Left lung (tissue), 14 donors: Measurements from ENCODE around the gene DUX4. TPM values are rescaled to one million over a fixed set of nuclear protein-coding genes. Genes with fewer than 3 reads are reported as not detected.
"Not testable (repeated sequence)": the region's sequence is repeated elsewhere in the genome, so short reads cannot be mapped to it uniquely, and the experiment has no call there.

Experiments used
- ATAC-seq: fragments of 200-7000 bp; cut with Tn5 transposase; one replicate; pipeline ENCODE4 v1.9.1; 2020; ENCODE audit warnings: moderate library complexity
- DNase-seq, 4 donors: peaks; one replicate each; pipeline ENCODE4 v3.0.0-alpha.2; 2013 to 2020
- H3K27ac ChIP-seq, 2 donors: fragments of 200-600 bp; sonication (generic) in 1 of 2; one replicate each; pipeline versions ENCODE4 v1.5.0 to v1.8.0; 2020 to 2021
- H3K27me3 ChIP-seq, 2 donors: fragments of 200-600 bp; sonication (generic) in 1 of 2; one replicate each; pipeline versions ENCODE4 v1.5.0 to v1.8.0; 2020 to 2021
- H3K36me3 ChIP-seq, 2 donors: fragments of 200-600 bp; sonication (generic) in 1 of 2; one replicate each; pipeline versions ENCODE4 v1.5.0 to v1.8.0; 2020 to 2021
- H3K4me1 ChIP-seq, 2 donors: fragments of 200-600 bp; one replicate each; pipeline ENCODE4 v1.8.0; 2021
- H3K4me3 ChIP-seq, 2 donors: fragments of 200-600 bp; sonication (generic) in 1 of 2; one replicate each; pipeline versions ENCODE4 v1.5.0 to v1.8.0; 2020 to 2021; ENCODE audit warnings: mild to moderate bottlenecking in 1 of 2
- H3K9me3 ChIP-seq, 2 donors: fragments of 200-600 bp; sonication (generic) in 1 of 2; one replicate each; pipeline versions ENCODE4 v1.5.0 to v1.8.0; 2020 to 2021
- intact Hi-C, 2 donors: fragments of 100-400 bp; cut with DNase I; formaldehyde crosslinking; loops; one replicate each; pipeline versions ENCODE4 v1.11.2 to v1.14.2; 2022
- long read RNA-seq, 12 donors: library from polyadenylated mRNA in 2 of 12; unstranded in 2 of 12; transcript quantifications; one replicate each; pipeline ENCODE4 v2.0.0 and lab custom pipeline, GENCODE V29; 2019 to 2026
- polyA plus RNA-seq, 6 donors: library from polyadenylated mRNA; unstranded; fragments of 120-200 nt; gene quantifications; one replicate each; pipeline ENCODE4 v1.2.1, GENCODE V29; 2013; ENCODE audit not compliant: insufficient read length in 6 of 6
- total RNA-seq, 2 donors: library from RNA; stranded (reverse); fragmentation: NEBNext Ultra II Directional; extraction: Animal tissue kit (Norgen Biotek cat#: 25700); gene quantifications; one replicate each; pipeline ENCODE4 v1.2.1, GENCODE V29; 2021
- donor health status: DM: no; HTN: yes; CAD: no.
- donor health status: DM: no; HTN: no; CAD: no.

The DUX4 gene
- total RNA-seq (not detected), polyA plus RNA-seq (1 to 10 TPM in 3 of 6 donors, under 1 TPM in 1, not detected in 2; 0.43 to 1.7 (median 1.1) TPM)
- long read RNA-seq, donor 1: 0 reads
- long read RNA-seq, donor 2: 0 reads
- long read RNA-seq, donor 3: 0 reads
- long read RNA-seq, donor 4: 0 reads
- long read RNA-seq, donor 5: 0 reads
- long read RNA-seq, donor 6: 0 reads
- long read RNA-seq, donor 7: 0 reads
- long read RNA-seq, donor 8: 0 reads
- long read RNA-seq, donor 9: 0 reads
- long read RNA-seq, donor 10: 0 reads
- long read RNA-seq, donor 11: 0 reads
- long read RNA-seq, donor 12: 0 reads

DNA sequence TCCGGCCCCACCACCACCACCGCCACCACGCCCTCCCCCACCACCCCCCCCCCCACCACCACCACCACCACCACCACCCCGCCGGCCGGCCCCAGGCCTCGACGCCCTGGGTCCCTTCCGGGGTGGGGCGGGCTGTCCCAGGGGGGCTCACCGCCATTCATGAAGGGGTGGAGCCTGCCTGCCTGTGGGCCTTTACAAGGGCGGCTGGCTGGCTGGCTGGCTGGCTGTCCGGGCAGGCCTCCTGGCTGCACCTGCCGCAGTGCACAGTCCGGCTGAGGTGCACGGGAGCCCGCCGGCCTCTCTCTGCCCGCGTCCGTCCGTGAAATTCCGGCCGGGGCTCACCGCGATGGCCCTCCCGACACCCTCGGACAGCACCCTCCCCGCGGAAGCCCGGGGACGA lies at the start of gene DUX4:
TSS of gene DUX4 (plus strand) at position 347 of the 400 bp plus-strand sequence. CDS start at position 347, 0 bp downstream.
- H3K36me3 ChIP-seq, H3K9me3 ChIP-seq, H3K4me1 ChIP-seq, H3K27ac ChIP-seq, H3K27me3 ChIP-seq, intact Hi-C loops, ATAC-seq, DNase-seq, H3K4me3 ChIP-seq: not testable (repeated sequence)

DNA sequence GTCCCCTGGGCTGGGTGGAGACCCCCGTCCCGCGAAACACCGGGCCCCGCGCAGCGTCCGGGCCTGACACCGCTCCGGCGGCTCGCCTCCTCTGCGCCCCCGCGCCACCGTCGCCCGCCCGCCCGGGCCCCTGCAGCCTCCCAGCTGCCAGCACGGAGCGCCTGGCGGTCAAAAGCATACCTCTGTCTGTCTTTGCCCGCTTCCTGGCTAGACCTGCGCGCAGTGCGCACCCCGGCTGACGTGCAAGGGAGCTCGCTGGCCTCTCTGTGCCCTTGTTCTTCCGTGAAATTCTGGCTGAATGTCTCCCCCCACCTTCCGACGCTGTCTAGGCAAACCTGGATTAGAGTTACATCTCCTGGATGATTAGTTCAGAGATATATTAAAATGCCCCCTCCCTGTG lies 1.9 kb downstream of the DUX4 start:
- DNase-seq, H3K4me3 ChIP-seq, H3K9me3 ChIP-seq, H3K36me3 ChIP-seq, H3K4me1 ChIP-seq, ATAC-seq, H3K27me3 ChIP-seq, H3K27ac ChIP-seq, intact Hi-C loops: not testable (repeated sequence)

DNA sequence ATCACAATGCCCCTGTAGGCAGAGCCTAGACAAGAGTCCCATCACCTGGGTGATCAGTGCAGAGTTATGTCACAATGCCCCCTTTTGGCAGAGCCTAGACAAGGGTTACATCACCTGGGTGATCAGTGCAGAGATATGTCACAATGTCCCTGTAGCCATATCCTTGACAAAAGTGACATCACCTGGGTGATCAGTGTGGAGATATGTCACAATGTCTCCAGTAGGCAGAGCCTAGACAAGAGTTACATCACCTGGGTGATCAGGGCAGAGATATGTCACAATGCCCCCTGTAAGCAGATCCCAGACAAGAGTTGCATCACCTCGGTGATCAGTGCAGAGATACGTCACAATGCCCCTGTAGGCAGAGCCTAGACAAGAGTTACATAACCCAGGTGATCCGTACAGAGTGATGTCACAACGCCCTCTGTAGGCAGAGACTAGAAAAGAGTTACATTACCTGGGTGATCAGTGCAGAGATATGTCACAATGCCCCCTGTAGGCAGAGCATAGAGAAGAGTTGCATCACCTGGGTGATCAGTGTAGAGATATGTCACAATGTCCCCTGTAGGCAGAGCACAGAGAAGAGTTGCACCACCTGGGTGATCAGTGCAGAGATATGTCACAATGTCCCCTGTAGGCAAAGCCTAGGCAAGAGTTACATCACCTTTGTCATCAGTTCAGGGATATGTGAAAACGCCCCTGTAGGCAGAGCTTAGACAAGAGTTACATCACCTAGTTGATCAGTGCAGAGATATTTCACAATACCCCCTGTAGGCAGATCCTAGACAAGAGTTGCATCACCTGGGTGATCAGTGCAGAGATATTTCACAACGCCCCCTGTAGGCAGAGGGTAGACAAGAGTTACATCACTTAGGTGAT lies 4.4 kb downstream of the DUX4 start:
- H3K9me3 ChIP-seq, H3K27ac ChIP-seq, H3K4me1 ChIP-seq, intact Hi-C loops, H3K36me3 ChIP-seq, H3K4me3 ChIP-seq, H3K27me3 ChIP-seq: not testable (repeated sequence)
- peak in 1 of 4 donors; percentile 27 for DNase-seq
- ATAC-seq: peak; percentile 50

GRCh38 chr4:190178606-190178990 lies 5.0 kb downstream of the DUX4 start:
- H3K36me3 ChIP-seq, intact Hi-C loops, ATAC-seq, DNase-seq, H3K27ac ChIP-seq, H3K9me3 ChIP-seq, H3K4me3 ChIP-seq, H3K27me3 ChIP-seq, H3K4me1 ChIP-seq: not testable (repeated sequence)

DNA sequence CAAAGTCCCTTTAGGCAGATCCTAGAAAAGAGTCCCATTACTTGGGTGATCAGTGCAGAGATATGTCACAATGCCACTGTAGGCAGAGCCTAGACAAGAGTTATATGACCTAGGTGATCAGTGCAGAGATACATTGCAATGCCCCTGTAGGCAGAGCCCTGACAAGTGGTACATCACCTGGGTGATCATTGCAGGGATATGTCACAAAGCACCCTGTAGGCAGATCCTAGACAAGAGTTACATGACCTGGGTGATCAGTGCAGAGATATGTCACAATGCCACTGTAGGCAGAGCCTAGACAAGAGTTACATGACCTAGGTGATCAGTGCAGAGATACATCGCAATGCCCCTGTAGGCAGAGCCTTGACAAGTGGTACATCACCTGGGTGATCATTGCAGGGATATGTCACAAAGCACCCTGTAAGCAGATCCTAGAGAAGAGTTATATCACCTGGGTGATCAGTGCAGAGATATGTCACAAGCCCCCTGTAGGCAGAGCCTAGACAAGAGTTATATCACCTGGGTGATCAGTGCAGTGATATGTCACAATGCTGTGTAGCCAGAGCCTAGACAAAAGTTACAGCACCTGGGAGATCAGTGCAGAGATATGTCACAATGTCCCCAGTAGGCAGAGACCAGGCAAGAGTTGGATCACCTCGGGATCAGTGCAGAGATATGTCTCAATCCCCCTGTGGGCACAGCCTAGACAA lies 5.6 kb downstream of the DUX4 start:
- H3K27ac ChIP-seq, intact Hi-C loops, H3K9me3 ChIP-seq, H3K27me3 ChIP-seq, H3K36me3 ChIP-seq, H3K4me3 ChIP-seq, H3K4me1 ChIP-seq, DNase-seq: not testable (repeated sequence)
- peak; percentile 72 for ATAC-seq

- peak; percentile 48 for ATAC-seq
- H3K4me1 ChIP-seq, H3K27ac ChIP-seq, H3K4me3 ChIP-seq, DNase-seq, H3K27me3 ChIP-seq, intact Hi-C loops, H3K9me3 ChIP-seq, H3K36me3 ChIP-seq: not testable (repeated sequence)
These were observed 6.1 kb downstream of the DUX4 start for GRCh38 chr4:190179740-190180094.

GRCh38 chr4:190180947-190181346 lies 7.4 kb downstream of the DUX4 start:
- H3K36me3 ChIP-seq, H3K27ac ChIP-seq, H3K4me1 ChIP-seq, intact Hi-C loops, DNase-seq, H3K4me3 ChIP-seq, H3K9me3 ChIP-seq, H3K27me3 ChIP-seq: not testable (repeated sequence)
- peak; percentile 19 for ATAC-seq

DNA sequence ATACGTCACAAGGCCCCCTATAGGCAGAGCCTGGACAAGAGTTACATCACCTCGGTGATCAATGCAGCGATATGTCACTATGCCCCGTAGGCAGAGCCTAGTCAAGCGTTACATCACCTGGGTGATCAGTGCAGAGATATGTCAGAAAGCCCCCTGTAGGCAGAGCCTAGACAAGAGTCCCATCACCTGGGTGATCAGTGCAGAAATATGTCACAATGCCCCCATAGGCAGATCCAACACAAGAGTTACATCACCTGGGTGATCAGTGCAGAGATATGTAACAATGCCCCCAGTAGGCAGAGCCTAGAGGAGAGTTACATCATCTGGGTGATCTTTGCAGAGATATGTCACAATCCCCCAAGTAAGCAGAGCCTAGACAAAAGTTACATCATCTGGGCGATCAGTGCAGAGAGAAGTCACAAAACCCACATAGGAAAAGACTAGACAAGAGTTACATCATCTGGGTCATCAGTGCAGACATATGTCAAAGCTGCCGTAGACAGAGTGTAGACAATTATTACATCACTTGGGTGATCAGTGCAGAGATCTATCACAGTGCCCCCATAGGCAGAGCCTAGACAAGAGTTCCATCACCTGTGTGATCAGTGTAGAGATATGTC lies 8.0 kb downstream of the DUX4 start:
- intact Hi-C loops, ATAC-seq, H3K36me3 ChIP-seq, H3K9me3 ChIP-seq, H3K27me3 ChIP-seq, H3K4me3 ChIP-seq, H3K27ac ChIP-seq, H3K4me1 ChIP-seq: not testable (repeated sequence)
- DNase-seq: peak in 1 of 4 donors; percentile 32

GRCh38 chr4:190203510-190203909 lies 29.9 kb downstream of the DUX4 start:
- ATAC-seq, H3K4me3 ChIP-seq, intact Hi-C loops, H3K4me1 ChIP-seq, H3K36me3 ChIP-seq, H3K27me3 ChIP-seq, H3K27ac ChIP-seq, H3K9me3 ChIP-seq: not testable (repeated sequence)
- peak in 2 of 4 donors; percentile 30 to 76 for DNase-seq

Other genes with a start within 250 kb of the DUX4 start
- 10 to 100 TPM; 26.5 to 30.7 TPM for gene FRG1, start 232.9 kb upstream of the DUX4 start, total RNA-seq
- gene FRG1, start 232.9 kb upstream of the DUX4 start, polyA plus RNA-seq: 10 to 100 TPM; 49.4 to 67.7 (median 52.3) TPM
- gene FRG2, start 146.5 kb upstream of the DUX4 start, total RNA-seq: not detected
- under 1 TPM in 1 of 6 donors, not detected in 5; 0.08 TPM for gene FRG2, start 146.5 kb upstream of the DUX4 start, polyA plus RNA-seq
- gene DBET, start 109.3 kb upstream of the DUX4 start, total RNA-seq: under 1 TPM; 0.10 to 0.12 TPM
- gene DBET, start 109.3 kb upstream of the DUX4 start, polyA plus RNA-seq: not detected